Stimulated activated CD8-positive, alpha-beta memory T cell treated with anti-CD3 and anti-CD28 coated beads, Interleukin-7, amount 100 ng/mL, for 24 hours (primary cell): ENCODE results near the gene DYNLL2.
"Not testable (repeated sequence)": the region's sequence is repeated elsewhere in the genome, so short reads cannot be mapped to it uniquely, and the experiment has no call there.

Experiments used
- DNase-seq: peaks from one replicate; pipeline ENCODE4 v3.0.0-alpha.2; 2020; ENCODE audit warnings: low read depth

DYNLL2 gene

GRCh38 chr17:58073266-58073665, 10.0 kb upstream of the DYNLL2 start:
- DNase-seq = not testable (repeated sequence)

- DNase-seq = not testable (repeated sequence)
Measured at GRCh38 chr17:58074406-58074805, 8.8 kb upstream of the DYNLL2 start.

- no peak for DNase-seq
Measured at GRCh38 chr17:58079300-58080033, 3.8 kb upstream of the DYNLL2 start.

GRCh38 chr17:58081646-58082340, 1.4 kb upstream of the DYNLL2 start:
- DNase-seq = no peak

- DNase-seq = no peak
Measured at GRCh38 chr17:58082341-58082869, 814 bp upstream of the DYNLL2 start.

- peak; percentile 28 for DNase-seq
Measured at GRCh38 chr17:58083491-58084316, 485 bp downstream of the DYNLL2 start.

GRCh38 chr17:58084317-58084981, 1.2 kb downstream of the DYNLL2 start:
- DNase-seq = peak; percentile 11

GRCh38 chr17:58085039-58085715, 2.0 kb downstream of the DYNLL2 start:
- DNase-seq = no peak

GRCh38 chr17:58086953-58087352, 3.7 kb downstream of the DYNLL2 start:
- no peak for DNase-seq

- DNase-seq = no peak
Measured at GRCh38 chr17:58088624-58089023, 5.4 kb downstream of the DYNLL2 start.

GRCh38 chr17:58089111-58089510, 5.9 kb downstream of the DYNLL2 start:
- no peak for DNase-seq

GRCh38 chr17:58091024-58091567, 7.9 kb downstream of the DYNLL2 start:
- DNase-seq = no peak

- DNase-seq = no peak
Measured at GRCh38 chr17:58092101-58092796, 9.0 kb downstream of the DYNLL2 start.

- DNase-seq = no peak
Measured at GRCh38 chr17:58092797-58093385, 9.7 kb downstream of the DYNLL2 start.

GRCh38 chr17:58094118-58094517, 10.9 kb downstream of the DYNLL2 start:
- no peak for DNase-seq

- DNase-seq = no peak
Measured at GRCh38 chr17:58096892-58097291, 13.7 kb downstream of the DYNLL2 start.

GRCh38 chr17:58097384-58098088, 14.3 kb downstream of the DYNLL2 start:
- DNase-seq = no peak

- no peak for DNase-seq
Measured at GRCh38 chr17:58100506-58100905, 17.3 kb downstream of the DYNLL2 start.

GRCh38 chr17:58101898-58102297, 18.7 kb downstream of the DYNLL2 start:
- DNase-seq = not testable (repeated sequence)
